Cardiac septum (tissue), 1 donor: ENCODE results near the gene ARHGEF6. TPM values are rescaled to one million over a fixed set of nuclear protein-coding genes. Genes with fewer than 3 reads are reported as not detected.
"Not testable (repeated sequence)": the region's sequence is repeated elsewhere in the genome, so short reads cannot be mapped to it uniquely, and the experiment has no call there.

Experiments used
- DNase-seq: peaks from one replicate; pipeline ENCODE4 v3.0.0-alpha.2; 2020; ENCODE audit warnings: low spot score
- intact Hi-C: fragments of 100-400 bp; cut with DNase I; formaldehyde crosslinking; loops from one replicate; pipeline ENCODE4 v1.14.0; 2022
- long read RNA-seq: library from polyadenylated mRNA; unstranded; transcript quantifications from one replicate; pipeline ENCODE4 v2.0.0, GENCODE V29; 2021
- total RNA-seq: library from RNA; stranded (reverse); fragmentation: NEBNext Ultra II Directional; extraction: Animal tissue kit (Norgen Biotek cat#: 25700); gene quantifications from one replicate; pipeline ENCODE4 v1.2.1, GENCODE V29; 2021
- donor health status: DM: no; HTN: no; CAD: no.

Gene ARHGEF6
- total RNA-seq: 51.3 TPM
- long read RNA-seq, full-length matches to known transcripts: 11 of 77 reads
- long read RNA-seq, partial matches to known transcripts: 13 of 77 reads
- long read RNA-seq, other reads (novel, unspliced or antisense): 53 of 77 reads

GRCh38 chrX:136780763-136781162, at the start of gene ARHGEF6:
Gene ARHGEF6 (minus strand): TSS chrX:136780932. CDS start chrX:136780882, 50 bp downstream.
- intact Hi-C loops: no loop called here

GRCh38 chrX:136829413-136829812, 48.7 kb upstream of the ARHGEF6 start:
- DNase-seq: no peak
- intact Hi-C loops: no loop called here

More at GRCh38 chrX:136780763-136781162, at the start of gene ARHGEF6:
- DNase-seq: no peak

GRCh38 chrX:136828830-136829229, 48.1 kb upstream of the ARHGEF6 start:
- DNase-seq: no peak
- intact Hi-C loops: no loop called here

GRCh38 chrX:136827026-136827425, 46.3 kb upstream of the ARHGEF6 start:
- intact Hi-C loops: no loop called here

GRCh38 chrX:136825771-136826170, 45.0 kb upstream of the ARHGEF6 start:
- intact Hi-C loops: no loop called here
- DNase-seq: no peak

More at GRCh38 chrX:136827026-136827425, 46.3 kb upstream of the ARHGEF6 start:
- DNase-seq: no peak

GRCh38 chrX:136823175-136823574, 42.4 kb upstream of the ARHGEF6 start:
- no peak for DNase-seq
- intact Hi-C loops: no loop called here

- intact Hi-C loops: no loop called here
- no peak for DNase-seq
These were observed 41.8 kb upstream of the ARHGEF6 start for GRCh38 chrX:136822337-136823095.

- intact Hi-C loops, DNase-seq: not testable (repeated sequence)
These were observed 39.0 kb upstream of the ARHGEF6 start for GRCh38 chrX:136819756-136820155.

GRCh38 chrX:136819031-136819703, 38.4 kb upstream of the ARHGEF6 start:
- DNase-seq: no peak
- intact Hi-C loops: no loop called here

- no peak for DNase-seq
- intact Hi-C loops: no loop called here
These were observed 36.2 kb upstream of the ARHGEF6 start for GRCh38 chrX:136816975-136817374.

- intact Hi-C loops: no loop called here
- DNase-seq: no peak
These were observed 34.4 kb upstream of the ARHGEF6 start for GRCh38 chrX:136814847-136815750.

- intact Hi-C loops: no loop called here
- DNase-seq: no peak
These were observed 31.6 kb upstream of the ARHGEF6 start for GRCh38 chrX:136812286-136812685.

- no peak for DNase-seq
- intact Hi-C loops: no loop called here
These were observed 29.8 kb upstream of the ARHGEF6 start for GRCh38 chrX:136810493-136810892.

GRCh38 chrX:136806891-136807410, 26.2 kb upstream of the ARHGEF6 start:
- intact Hi-C loops: no loop called here
- no peak for DNase-seq

GRCh38 chrX:136802515-136802914, 21.8 kb upstream of the ARHGEF6 start:
- intact Hi-C loops: no loop called here
- no peak for DNase-seq

- intact Hi-C loops: no loop called here
- DNase-seq: no peak
These were observed 17.1 kb upstream of the ARHGEF6 start for GRCh38 chrX:136797787-136798186.

GRCh38 chrX:136795132-136795531, 14.4 kb upstream of the ARHGEF6 start:
- intact Hi-C loops, DNase-seq: not testable (repeated sequence)

- intact Hi-C loops, DNase-seq: not testable (repeated sequence)
These were observed 13.9 kb upstream of the ARHGEF6 start for GRCh38 chrX:136794660-136795059.

- intact Hi-C loops: no loop called here
- DNase-seq: no peak
These were observed 13.3 kb upstream of the ARHGEF6 start for GRCh38 chrX:136794080-136794479.

GRCh38 chrX:136789856-136790255, 9.1 kb upstream of the ARHGEF6 start:
- intact Hi-C loops: no loop called here
- DNase-seq: no peak
